Peyer's patch (tissue), 4 donors: ENCODE measurements around the gene GUCY1B1.

Source experiments
- POLR2A ChIP-seq, 2 donors: fragments of 450-650 bp; IDR thresholded peaks; one replicate each; pipeline ENCODE4 v1.5.1; 2017; ENCODE audit warnings: antibody characterized with exemption in 2 of 2, mild to moderate bottlenecking in 2 of 2, moderate library complexity in 2 of 2
- TF ChIP-seq, protein P1 (sequence below), 6 experiments: fragments of 450-650 bp in 4 of 6; fragments of 200-600 bp in 2 of 6; sonication (generic) in 1 of 6; IDR thresholded peaks; one replicate each; pipeline ENCODE4 v1.5.1; 2017 to 2019; ENCODE audit warnings: antibody characterized with exemption in 6 of 6, mild to moderate bottlenecking in 3 of 6, moderate library complexity in 1 of 6

DNA sequence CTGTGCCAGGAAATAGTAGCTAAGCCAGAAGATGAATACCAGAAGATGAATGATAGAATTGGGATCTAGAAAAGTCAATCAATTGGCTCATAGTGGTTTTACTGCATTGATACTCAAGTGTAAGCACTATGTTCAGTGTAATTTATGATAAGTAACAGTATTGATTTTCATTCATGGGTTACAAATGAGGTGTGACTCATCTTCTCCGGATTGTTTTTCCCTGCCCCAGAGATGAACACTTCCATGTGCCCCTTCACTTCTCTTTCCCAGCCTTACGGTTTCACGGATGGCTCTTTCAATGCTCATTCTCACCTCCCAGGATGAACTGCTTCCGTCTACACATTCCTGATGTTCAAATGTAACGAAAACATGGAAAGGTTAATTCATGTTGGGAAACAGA is 9.8 kb upstream of the GUCY1B1 start:
- TF ChIP-seq, protein P1, sequence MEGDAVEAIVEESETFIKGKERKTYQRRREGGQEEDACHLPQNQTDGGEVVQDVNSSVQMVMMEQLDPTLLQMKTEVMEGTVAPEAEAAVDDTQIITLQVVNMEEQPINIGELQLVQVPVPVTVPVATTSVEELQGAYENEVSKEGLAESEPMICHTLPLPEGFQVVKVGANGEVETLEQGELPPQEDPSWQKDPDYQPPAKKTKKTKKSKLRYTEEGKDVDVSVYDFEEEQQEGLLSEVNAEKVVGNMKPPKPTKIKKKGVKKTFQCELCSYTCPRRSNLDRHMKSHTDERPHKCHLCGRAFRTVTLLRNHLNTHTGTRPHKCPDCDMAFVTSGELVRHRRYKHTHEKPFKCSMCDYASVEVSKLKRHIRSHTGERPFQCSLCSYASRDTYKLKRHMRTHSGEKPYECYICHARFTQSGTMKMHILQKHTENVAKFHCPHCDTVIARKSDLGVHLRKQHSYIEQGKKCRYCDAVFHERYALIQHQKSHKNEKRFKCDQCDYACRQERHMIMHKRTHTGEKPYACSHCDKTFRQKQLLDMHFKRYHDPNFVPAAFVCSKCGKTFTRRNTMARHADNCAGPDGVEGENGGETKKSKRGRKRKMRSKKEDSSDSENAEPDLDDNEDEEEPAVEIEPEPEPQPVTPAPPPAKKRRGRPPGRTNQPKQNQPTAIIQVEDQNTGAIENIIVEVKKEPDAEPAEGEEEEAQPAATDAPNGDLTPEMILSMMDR (IDR thresholded peaks at IDR 0.05) = no peak
- no peak for TF ChIP-seq POLR2A (IDR thresholded peaks at IDR 0.05)
